Measurements from ENCODE around the gene OR7D4. TPM values are rescaled to one million over a fixed set of nuclear protein-coding genes. Genes with fewer than 3 reads are reported as not detected.

The OR7D4 gene
- total RNA-seq, 1 experiment from 2014 or later = not detected

DNA sequence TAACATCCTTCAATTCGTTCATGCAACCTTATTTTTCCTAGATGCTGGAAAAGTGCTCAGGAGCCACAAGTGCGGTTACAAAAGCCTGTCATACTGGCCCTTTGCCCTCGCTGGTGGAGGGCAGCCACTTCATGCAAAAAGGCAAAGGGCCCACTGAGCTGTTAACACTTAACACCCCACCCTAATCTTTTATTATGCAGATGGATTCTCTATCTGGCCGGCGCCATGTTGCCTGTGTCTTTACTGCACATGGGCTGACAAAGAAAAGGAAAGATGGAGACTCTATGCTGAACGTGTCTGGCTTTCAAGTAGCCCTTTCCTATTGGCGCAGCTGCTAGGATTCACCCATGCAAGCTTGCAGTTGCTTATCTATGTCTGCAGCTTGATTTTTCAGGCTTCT, 29.9 kb downstream of the OR7D4 start:
- BruUV-seq (replicated peaks) = no TSS peak
- Histone ChIP-seq H3K4me3 (ENCODE audit: low read depth in 2 of 2, low read length in 2 of 2) (no peak overlapping the region), H3K27ac (ENCODE audit: low read length) (no peak overlapping the region), H3K27me3 (ENCODE audit: control insufficient read depth, insufficient read depth, low read length) (no peaks in the 10 kb centered on the region; the same call in 1 of the 2 replicates), H3K4me1 (ENCODE audit: control insufficient read depth, insufficient read depth, low read length) (no peaks in the 10 kb centered on the region), H3K9me3 (ENCODE audit: control insufficient read depth, insufficient read depth, low read depth, low read length) (no peaks in the 10 kb centered on the region), H3K36me3 (ENCODE audit: control insufficient read depth, insufficient read depth, low read length) (no peaks in the 10 kb centered on the region)
- ChIA-PET POLR2A (interaction anchor here (0.6 kb wide), 1 partner anchor 120 kb away, joined by 3 read pairs; the partner anchor contains the start of gene ZNF699), CTCF (no interaction called here)
- TF ChIP-seq, protein P1, sequence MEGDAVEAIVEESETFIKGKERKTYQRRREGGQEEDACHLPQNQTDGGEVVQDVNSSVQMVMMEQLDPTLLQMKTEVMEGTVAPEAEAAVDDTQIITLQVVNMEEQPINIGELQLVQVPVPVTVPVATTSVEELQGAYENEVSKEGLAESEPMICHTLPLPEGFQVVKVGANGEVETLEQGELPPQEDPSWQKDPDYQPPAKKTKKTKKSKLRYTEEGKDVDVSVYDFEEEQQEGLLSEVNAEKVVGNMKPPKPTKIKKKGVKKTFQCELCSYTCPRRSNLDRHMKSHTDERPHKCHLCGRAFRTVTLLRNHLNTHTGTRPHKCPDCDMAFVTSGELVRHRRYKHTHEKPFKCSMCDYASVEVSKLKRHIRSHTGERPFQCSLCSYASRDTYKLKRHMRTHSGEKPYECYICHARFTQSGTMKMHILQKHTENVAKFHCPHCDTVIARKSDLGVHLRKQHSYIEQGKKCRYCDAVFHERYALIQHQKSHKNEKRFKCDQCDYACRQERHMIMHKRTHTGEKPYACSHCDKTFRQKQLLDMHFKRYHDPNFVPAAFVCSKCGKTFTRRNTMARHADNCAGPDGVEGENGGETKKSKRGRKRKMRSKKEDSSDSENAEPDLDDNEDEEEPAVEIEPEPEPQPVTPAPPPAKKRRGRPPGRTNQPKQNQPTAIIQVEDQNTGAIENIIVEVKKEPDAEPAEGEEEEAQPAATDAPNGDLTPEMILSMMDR (IDR thresholded peaks at IDR 0.05) = no peak
- TF ChIP-seq REST (IDR thresholded peaks at IDR 0.05; ENCODE audit: insufficient read depth in 1 of 2, low read depth in 2 of 2, low read length in 1 of 2) = no peak
- TF ChIP-seq POLR2AphosphoS5 (IDR thresholded peaks at IDR 0.05; ENCODE audit: low read depth, low read length) = no peak
- no peak for TF ChIP-seq TCF7L2 (IDR thresholded peaks at IDR 0.05; ENCODE audit: low read depth, low read length)
- no peak for TF ChIP-seq SIN3A (IDR thresholded peaks at IDR 0.05; ENCODE audit: borderline replicate concordance, insufficient read depth, low read depth, low read length)
- in situ Hi-C loops (cut with HindIII; ENCODE audit: low pct_unique_long_range_greater_than_20kb, low sequenced_read_pairs) = no loop called here
- intact Hi-C loops (cut with micrococcal nuclease; ENCODE audit: unreplicated experiment) = no loop called here
- ATAC-seq = no peak
- DNase-seq (ENCODE audit: low read depth, low spot score) = no peak

DNA sequence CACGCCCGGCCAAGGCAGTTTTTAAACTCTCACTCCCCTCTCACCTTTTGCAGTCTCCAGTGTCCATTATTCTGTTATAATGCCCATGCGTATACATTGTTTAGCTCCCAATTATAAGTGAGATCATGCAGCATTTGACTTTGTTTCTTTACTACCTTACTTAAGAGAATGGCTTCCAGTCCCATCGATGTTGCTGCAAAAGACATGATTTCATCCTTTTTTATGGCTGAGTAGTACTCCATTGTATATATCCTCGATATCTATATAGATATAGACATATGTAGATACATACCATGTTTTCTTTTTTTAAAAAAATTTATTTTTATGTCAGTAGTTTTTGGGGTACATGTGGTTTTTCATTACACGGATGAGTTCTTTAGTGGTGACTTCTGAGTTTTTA, 32.2 kb downstream of the OR7D4 start:
- intact Hi-C loops (cut with micrococcal nuclease; ENCODE audit: unreplicated experiment) (no loop called here), in situ Hi-C loops (cut with HindIII; ENCODE audit: low pct_unique_long_range_greater_than_20kb, low sequenced_read_pairs) (no loop called here)
- ATAC-seq (no peak), DNase-seq (ENCODE audit: low read depth, low spot score) (no peak)
- H3K4me3 ChIP-seq (ENCODE audit: low read depth in 2 of 2, low read length in 2 of 2) = no peak overlapping the region
- TF ChIP-seq TCF7L2 (IDR thresholded peaks at IDR 0.05; ENCODE audit: low read depth, low read length) = no peak
- TF ChIP-seq SIN3A (IDR thresholded peaks at IDR 0.05; ENCODE audit: borderline replicate concordance, insufficient read depth, low read depth, low read length) = no peak
- no peak for TF ChIP-seq POLR2AphosphoS5 (IDR thresholded peaks at IDR 0.05; ENCODE audit: low read depth, low read length)
- TF ChIP-seq, protein P1 (IDR thresholded peaks at IDR 0.05) = no peak
- no peak for TF ChIP-seq REST (IDR thresholded peaks at IDR 0.05; ENCODE audit: insufficient read depth in 1 of 2, low read depth in 2 of 2, low read length in 1 of 2)
- H3K36me3 ChIP-seq (ENCODE audit: control insufficient read depth, insufficient read depth, low read length) = no peaks in the 10 kb centered on the region
- no peaks in the 10 kb centered on the region for H3K27me3 ChIP-seq (ENCODE audit: control insufficient read depth, insufficient read depth, low read length)
- no peaks in the 10 kb centered on the region for H3K9me3 ChIP-seq (ENCODE audit: control insufficient read depth, insufficient read depth, low read depth, low read length)
- H3K27ac ChIP-seq (ENCODE audit: low read length) = no peak overlapping the region
- no peaks in the 10 kb centered on the region for H3K4me1 ChIP-seq (ENCODE audit: control insufficient read depth, insufficient read depth, low read length)
- BruUV-seq (replicated peaks) = no TSS peak
- CTCF ChIA-PET = no interaction called here
- POLR2A ChIA-PET = no interaction called here
